ENCODE results near the gene SLC38A8. TPM values are rescaled to one million over a fixed set of nuclear protein-coding genes. Genes with fewer than 3 reads are reported as not detected.

SLC38A8 gene
- total RNA-seq, 4 donors from 2014 or later: not detected

- no peaks in the 10 kb centered on the region for H3K36me3 ChIP-seq
- no peak for TF ChIP-seq POLR2A (IDR thresholded peaks at IDR 0.05)
- TF ChIP-seq POLR2AphosphoS5 (IDR thresholded peaks at IDR 0.05): no peak
- TF ChIP-seq CTCF (IDR thresholded peaks at IDR 0.05): no peak
- no peak for TF ChIP-seq EP300 (IDR thresholded peaks at IDR 0.05)
- WGBS, 2 donors (ENCODE audit: low coverage in 1 of 2): 85 to 94% methylated on average over 6 to 7 of the region's 10 CpGs
- ATAC-seq: no peak
- H3K4me3 ChIP-seq: no peak overlapping the region
- no peaks in the 10 kb centered on the region for H3K27me3 ChIP-seq
- H3K4me1 ChIP-seq: no peaks in the 10 kb centered on the region
- no peak overlapping the region for H3K27ac ChIP-seq
- peaks cover 0 to 7% (median 0%) of the 10 kb centered on the region in 3 donors for H3K9me3 ChIP-seq
Measured at GRCh38 chr16:84026606-84027005, 16.0 kb downstream of the SLC38A8 start.

- peak; percentile 80 for ATAC-seq
- Histone ChIP-seq H3K27me3 (no peaks in the 10 kb centered on the region), H3K9me3 (peaks cover 0 to 14% (median 0%) of the 10 kb centered on the region in 3 donors), H3K27ac (no peak overlapping the region), H3K36me3 (no peaks in the 10 kb centered on the region), H3K4me1 (no peaks in the 10 kb centered on the region), H3K4me3 (no peak overlapping the region)
- WGBS, 2 donors (ENCODE audit: low coverage in 1 of 2): 71 to 78% methylated on average over 3 to 4 of the region's 9 CpGs
- TF ChIP-seq POLR2AphosphoS5 (IDR thresholded peaks at IDR 0.05) (no peak), POLR2A (IDR thresholded peaks at IDR 0.05) (no peak), EP300 (IDR thresholded peaks at IDR 0.05) (no peak), CTCF (IDR thresholded peaks at IDR 0.05) (no peak)
Measured at GRCh38 chr16:84024854-84025253, 17.7 kb downstream of the SLC38A8 start.

GRCh38 chr16:84022644-84023043 is 20.0 kb downstream of the SLC38A8 start:
- H3K4me3 ChIP-seq: no peak overlapping the region
- no peaks in the 10 kb centered on the region for H3K4me1 ChIP-seq
- TF ChIP-seq EP300 (IDR thresholded peaks at IDR 0.05) (no peak), POLR2AphosphoS5 (IDR thresholded peaks at IDR 0.05) (no peak), CTCF (IDR thresholded peaks at IDR 0.05) (no peak)
- H3K36me3 ChIP-seq: no peaks in the 10 kb centered on the region
- no peaks in the 10 kb centered on the region for H3K27me3 ChIP-seq
- 54 to 100% methylated on average over 3 to 9 of the region's 11 CpGs for WGBS, 2 donors (ENCODE audit: low coverage in 1 of 2)
- no peak overlapping the region for H3K27ac ChIP-seq
- peaks cover 0 to 14% (median 0%) of the 10 kb centered on the region in 3 donors for H3K9me3 ChIP-seq
- ATAC-seq: no peak

GRCh38 chr16:84021488-84021887 is 21.1 kb downstream of the SLC38A8 start:
- no peaks in the 10 kb centered on the region for H3K36me3 ChIP-seq
- TF ChIP-seq CTCF (IDR thresholded peaks at IDR 0.05): no peak
- TF ChIP-seq EP300 (IDR thresholded peaks at IDR 0.05): no peak
- TF ChIP-seq POLR2AphosphoS5 (IDR thresholded peaks at IDR 0.05): no peak
- no peak for TF ChIP-seq POLR2A (IDR thresholded peaks at IDR 0.05)
- no peak overlapping the region for H3K27ac ChIP-seq
- no peak overlapping the region for H3K4me3 ChIP-seq
- WGBS, 2 donors (ENCODE audit: low coverage in 1 of 2): 93 to 97% methylated on average over 3 to 5 of the region's 5 CpGs
- peaks cover 0 to 14% (median 0%) of the 10 kb centered on the region in 3 donors for H3K9me3 ChIP-seq
- no peaks in the 10 kb centered on the region for H3K27me3 ChIP-seq
- ATAC-seq: no peak
- no peaks in the 10 kb centered on the region for H3K4me1 ChIP-seq

- H3K4me1 ChIP-seq: no peaks in the 10 kb centered on the region
- no peak overlapping the region for H3K27ac ChIP-seq
- TF ChIP-seq EP300 (IDR thresholded peaks at IDR 0.05) (no peak), CTCF (IDR thresholded peaks at IDR 0.05) (no peak), POLR2AphosphoS5 (IDR thresholded peaks at IDR 0.05) (no peak), POLR2A (IDR thresholded peaks at IDR 0.05) (no peak)
- H3K9me3 ChIP-seq: peaks cover 0 to 14% (median 0%) of the 10 kb centered on the region in 3 donors
- no peak for ATAC-seq
- WGBS, 2 donors (ENCODE audit: low coverage in 1 of 2): 100% methylated on average over 1 to 3 of the region's 9 CpGs
- no peak overlapping the region for H3K4me3 ChIP-seq
- no peaks in the 10 kb centered on the region for H3K36me3 ChIP-seq
- peaks cover under 1% of the 10 kb centered on the region for H3K27me3 ChIP-seq
Measured at GRCh38 chr16:84020353-84020752, 22.2 kb downstream of the SLC38A8 start.
